ENCODE measurements around the gene OGFRL1.

- TF ChIP-seq, protein P1, sequence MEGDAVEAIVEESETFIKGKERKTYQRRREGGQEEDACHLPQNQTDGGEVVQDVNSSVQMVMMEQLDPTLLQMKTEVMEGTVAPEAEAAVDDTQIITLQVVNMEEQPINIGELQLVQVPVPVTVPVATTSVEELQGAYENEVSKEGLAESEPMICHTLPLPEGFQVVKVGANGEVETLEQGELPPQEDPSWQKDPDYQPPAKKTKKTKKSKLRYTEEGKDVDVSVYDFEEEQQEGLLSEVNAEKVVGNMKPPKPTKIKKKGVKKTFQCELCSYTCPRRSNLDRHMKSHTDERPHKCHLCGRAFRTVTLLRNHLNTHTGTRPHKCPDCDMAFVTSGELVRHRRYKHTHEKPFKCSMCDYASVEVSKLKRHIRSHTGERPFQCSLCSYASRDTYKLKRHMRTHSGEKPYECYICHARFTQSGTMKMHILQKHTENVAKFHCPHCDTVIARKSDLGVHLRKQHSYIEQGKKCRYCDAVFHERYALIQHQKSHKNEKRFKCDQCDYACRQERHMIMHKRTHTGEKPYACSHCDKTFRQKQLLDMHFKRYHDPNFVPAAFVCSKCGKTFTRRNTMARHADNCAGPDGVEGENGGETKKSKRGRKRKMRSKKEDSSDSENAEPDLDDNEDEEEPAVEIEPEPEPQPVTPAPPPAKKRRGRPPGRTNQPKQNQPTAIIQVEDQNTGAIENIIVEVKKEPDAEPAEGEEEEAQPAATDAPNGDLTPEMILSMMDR (IDR thresholded peaks at IDR 0.05), result no peak
- no peak for TF ChIP-seq POLR2A (IDR thresholded peaks at IDR 0.05)
These were observed 2.0 kb downstream of the OGFRL1 start for GRCh38 chr6:71290611-71291010.

All from body of pancreas (tissue), 4 donors.